HCT116 (cell line): ENCODE results near the gene POLR1B. TPM values are rescaled to one million over a fixed set of nuclear protein-coding genes. Genes with fewer than 3 reads are reported as not detected.
A peak's percentile ranks its signal among the peaks of the same experiment; 100 is the strongest.

Source experiments
- ATAC-seq: fragments of 200-7000 bp; cut with Tn5 transposase; 2 replicates; pipeline ENCODE4 v1.9.1; 2020; ENCODE audit warnings: mild to moderate bottlenecking, moderate library complexity
- BruUV-seq: library from RNA; stranded (reverse); fragments of 400-500 nt; replicated peaks from 2 replicates; lab custom pipeline; 2021; lab: Mats Ljungman, UMichigan
- CTCF ChIA-PET: fragments of 300-600 bp; sonication (Branson Sonifier 250); formaldehyde crosslinking; loops from one replicate; lab custom pipeline; 2021; ENCODE audit warnings: antibody characterized with exemption; lab: Charles Lee
- POLR2A ChIA-PET: fragments of 300-600, 350-600 bp; sonication (Branson Sonifier 250); formaldehyde crosslinking; loops from one replicate; lab custom pipeline; 2021; ENCODE audit warnings: antibody characterized with exemption; lab: Charles Lee
- RAD21 ChIA-PET, 2 experiments: fragments of 300-600 bp; sonication (Branson Sonifier 250); formaldehyde crosslinking; loops; one replicate each; lab custom pipeline; 2023; ENCODE audit warnings: low total read pairs in 2 of 2; ENCODE audit not compliant: uncharacterized antibody in 2 of 2, unreplicated experiment in 2 of 2, low non-redundant PET in 1 of 2; lab: Charles Lee
- DNase-seq: peaks from one replicate; pipeline ENCODE4 v3.0.0-alpha.2; 2010; ENCODE audit warnings: low read depth, low spot score
- H2AFZ ChIP-seq: fragments of 200-600 bp; shearing (Covaris generic), sonication (generic); 2 replicates; pipeline ENCODE4 v1.6.1; 2017; ENCODE audit warnings: low read depth, mixed run types, mixed read lengths, antibody characterized with exemption, low read length; ENCODE audit not compliant: poor library complexity, severe bottlenecking
- H3K27ac ChIP-seq: 2 replicates; pipeline ENCODE4 v1.5.1; 2012; ENCODE audit warnings: low read depth, low read length
- H3K27me3 ChIP-seq: fragments of 200-600 bp; sonication (generic); 2 replicates; pipeline ENCODE4 v1.6.1; 2016; ENCODE audit warnings: mixed run types, low read length, mixed read lengths; ENCODE audit not compliant: insufficient read depth
- H3K36me3 ChIP-seq, 2 experiments: fragments of 200-500 bp in 1 of 2; fragments of 200-600 bp in 1 of 2; sonication (Bioruptor generic) in 1 of 2; sonication (generic) in 1 of 2; 2 replicates each; pipeline versions ENCODE4 v1.5.1 to v1.6.1; 2014 to 2016; ENCODE audit warnings: low read length in 2 of 2, inconsistent platforms in 1 of 2, mixed read lengths in 1 of 2, mixed run types in 1 of 2; ENCODE audit not compliant: insufficient read depth in 2 of 2, control insufficient read depth in 1 of 2
- H3K4me1 ChIP-seq, 2 experiments: fragments of 200-600 bp in 1 of 2; sonication (generic) in 1 of 2; 2 replicates each; pipeline versions ENCODE4 v1.5.1 to v1.6.1; 2012 to 2017; ENCODE audit warnings: low read length in 2 of 2, inconsistent platforms in 1 of 2, mild to moderate bottlenecking in 1 of 2, mixed read lengths in 1 of 2, mixed run types in 1 of 2, moderate library complexity in 1 of 2; ENCODE audit not compliant: insufficient read depth in 2 of 2, control insufficient read depth in 1 of 2
- H3K4me2 ChIP-seq: fragments of 200-600 bp; sonication (generic); 2 replicates; pipeline ENCODE4 v1.6.1; 2017; ENCODE audit warnings: mixed run types, low read length, mixed read lengths
- H3K4me3 ChIP-seq, 2 experiments: fragments of 200-600 bp in 1 of 2; sonication (generic) in 1 of 2; replicated peaks in 1 of 2; 2 replicates each; pipeline ENCODE4 v1.5.1; 2011 to 2016; ENCODE audit warnings: low read length in 2 of 2, control low read depth in 1 of 2, low read depth in 1 of 2, mild to moderate bottlenecking in 1 of 2, mixed read lengths in 1 of 2, mixed run types in 1 of 2
- H3K79me2 ChIP-seq: fragments of 200-600 bp; sonication (generic); 2 replicates; pipeline ENCODE4 v1.6.1; 2017; ENCODE audit warnings: mild to moderate bottlenecking, mixed run types, low read length, moderate library complexity, mixed read lengths; ENCODE audit not compliant: insufficient read depth
- H3K9ac ChIP-seq: fragments of 200-600 bp; sonication (generic); 2 replicates; pipeline ENCODE4 v1.6.1; 2016; ENCODE audit warnings: low read length, mixed read lengths
- H3K9me2 ChIP-seq: fragments of 200-600 bp; sonication (generic), shearing (Covaris generic); 2 replicates; pipeline ENCODE4 v1.6.1; 2017; ENCODE audit warnings: mixed run types, mild to moderate bottlenecking, moderate library complexity; ENCODE audit not compliant: insufficient read depth
- H3K9me3 ChIP-seq, 2 experiments: fragments of 200-500 bp in 1 of 2; fragments of 200-600 bp in 1 of 2; sonication (Bioruptor generic) in 1 of 2; sonication (generic) in 1 of 2; 2 replicates each; pipeline ENCODE4 v1.6.1; 2014 to 2017; ENCODE audit warnings: low read length in 2 of 2, mixed read lengths in 2 of 2, inconsistent platforms in 1 of 2, low read depth in 1 of 2, mild to moderate bottlenecking in 1 of 2, mixed run types in 1 of 2, moderate library complexity in 1 of 2; ENCODE audit not compliant: control insufficient read depth in 1 of 2, insufficient read depth in 1 of 2
- H4K20me1 ChIP-seq: fragments of 200-600 bp; sonication (generic), shearing (Covaris generic); 2 replicates; pipeline ENCODE4 v1.6.1; 2017; ENCODE audit warnings: mixed run types, mild to moderate bottlenecking, moderate library complexity; ENCODE audit not compliant: insufficient read depth
- ATF3 ChIP-seq: IDR thresholded peaks from 2 replicates; pipeline ENCODE4 v1.6.1; 2012
- CBX3 ChIP-seq: IDR thresholded peaks from 2 replicates; pipeline ENCODE4 v1.6.1; 2012; ENCODE audit warnings: low read depth
- EZH2 ChIP-seq: fragments of 200-600 bp; sonication (generic); IDR thresholded peaks from 2 replicates; pipeline ENCODE4 v1.6.1; 2017; ENCODE audit warnings: antibody characterized with exemption, mixed run types
- JUND ChIP-seq: IDR thresholded peaks from 2 replicates; pipeline ENCODE4 v1.6.1; 2012
- MAX ChIP-seq: IDR thresholded peaks from 2 replicates; pipeline ENCODE4 v1.6.1; 2012
- POLR2A ChIP-seq: IDR thresholded peaks from 2 replicates; pipeline ENCODE4 v1.7.0; 2011; ENCODE audit warnings: borderline replicate concordance; ENCODE audit not compliant: insufficient read depth, insufficient read length; ENCODE audit errors: extremely low read depth
- SP1 ChIP-seq: IDR thresholded peaks from 2 replicates; pipeline ENCODE4 v1.6.1; 2012; ENCODE audit warnings: low read depth
- TCF7L2 ChIP-seq: IDR thresholded peaks from 2 replicates; pipeline ENCODE4 v1.7.0; 2011; ENCODE audit warnings: borderline replicate concordance, inconsistent platforms; ENCODE audit not compliant: insufficient read depth, insufficient read length; ENCODE audit errors: extremely low read depth
- ZBTB33 ChIP-seq: IDR thresholded peaks from 2 replicates; pipeline ENCODE4 v1.6.1; 2011; ENCODE audit warnings: mild to moderate bottlenecking, low read length, moderate library complexity; ENCODE audit not compliant: insufficient replicate concordance; ENCODE audit errors: extremely low read depth
- ZNF274 ChIP-seq: fragments of 200-500 bp; sonication (Bioruptor generic); IDR thresholded peaks from 2 replicates; pipeline ENCODE4 v1.6.1; 2014; ENCODE audit warnings: mild to moderate bottlenecking, low read depth, low read length, inconsistent platforms
- intact Hi-C: fragments of 100-400 bp; cut with micrococcal nuclease; formaldehyde crosslinking; loops from 2 replicates; pipeline ENCODE4 v1.10.0; 2022
- total RNA-seq: library from RNA; stranded (reverse); gene quantifications from one replicate; pipeline ENCODE4 v1.2.1, GENCODE V29; 2021; ENCODE audit not compliant: unreplicated experiment

The POLR1B gene
- total RNA-seq, 1 experiment from 2014 or later = 57.7 TPM

GRCh38 chr2:112542123-112542983 lies at the start of gene POLR1B (continued):
- TF ChIP-seq SP1 (peak; percentile 2; the same call in 1 of the 2 replicates), MAX (peak; percentile 99), POLR2A (peak; percentile 79), ZNF274 (no peak), EZH2 (no peak), TCF7L2 (no peak), CBX3 (no peak), ZBTB33 (peak; percentile 77), JUND (no peak)

DNA sequence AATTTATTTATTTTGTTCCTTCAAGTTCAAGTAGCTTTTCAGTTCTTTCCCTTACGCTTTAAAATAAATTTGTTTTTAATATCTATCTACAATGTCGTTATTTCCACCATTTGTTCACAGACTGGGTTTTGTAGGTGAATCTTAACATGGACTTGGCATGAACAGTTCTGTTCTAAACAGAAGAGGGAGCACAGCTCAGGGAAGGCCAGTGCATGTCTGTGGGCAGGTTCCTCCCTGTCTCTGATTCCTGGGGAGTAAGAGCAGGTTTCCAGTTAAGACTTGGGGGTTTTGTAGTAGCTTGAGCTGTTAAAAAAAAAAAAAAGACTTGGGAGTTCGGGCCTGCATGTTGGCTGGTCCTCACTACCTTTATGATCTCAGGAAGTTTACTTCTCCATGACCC lies 49.2 kb upstream of the POLR1B start:
- Histone ChIP-seq H3K9me2 (no peaks in the 10 kb centered on the region), H3K4me3 (no peak overlapping the region), H3K4me1 (peaks cover 23 to 33% of the 10 kb centered on the region in 2 experiments), H3K27me3 (no peaks in the 10 kb centered on the region), H3K4me2 (peak overlapping the region; percentile 51; the same call in 1 of the 2 replicates), H3K36me3 (peaks cover 7 to 9% of the 10 kb centered on the region in 2 experiments; a peak in 2 of 4 replicates), H2AFZ (no peak overlapping the region), H3K27ac (peak overlapping the region; percentile 24; the same call in 1 of the 2 replicates), H3K9ac (no peak overlapping the region), H4K20me1 (no peaks in the 10 kb centered on the region), H3K9me3 (no peaks in the 10 kb centered on the region), H3K79me2 (peaks cover 35% of the 10 kb centered on the region)
- TF ChIP-seq ATF3 (no peak), JUND (no peak)
- no TSS peak for BruUV-seq
- ChIA-PET POLR2A (interaction anchor here (0.7 to 1.7 kb wide), 2 partner anchors 9 to 706 kb away, joined by 3 to 8 read pairs; no protein-coding TSS in a partner anchor), RAD21 (no interaction called here), CTCF (interaction anchor here (0.7 to 1.0 kb wide), 2 partner anchors 12 to 60 kb away, joined by 3 read pairs; partner anchors contain the start of gene RGPD8)
- no peak for DNase-seq
- peak; percentile 57 for ATAC-seq
- intact Hi-C loops = no loop called here
